Naive thymus-derived CD4-positive, alpha-beta T cell (primary cell): ENCODE data around the gene DNASE1L1. TPM values are rescaled to one million over a fixed set of nuclear protein-coding genes. Genes with fewer than 3 reads are reported as not detected.

Experiments
- ATAC-seq: fragments of 150-1000 bp; cut with Tn5 transposase; 2 replicates; pipeline ENCODE4 v1.10.0; 2021; ENCODE audit warnings: mild to moderate bottlenecking, moderate library complexity
- CTCF ChIA-PET: fragments of 350-600 bp; sonication (Branson Sonifier 250); formaldehyde crosslinking; loops from one replicate; lab custom pipeline; 2021; ENCODE audit warnings: antibody characterized with exemption; lab: Charles Lee
- POLR2A ChIA-PET: fragments of 350-600 bp; sonication (Branson Sonifier 250); formaldehyde crosslinking; loops from one replicate; lab custom pipeline; 2021; ENCODE audit warnings: antibody characterized with exemption, inconsistent platforms; lab: Charles Lee
- DNase-seq, 9 donors: peaks; one replicate each; pipeline versions ENCODE4 v3.0.0 to v3.0.0-alpha.2; 2020 to 2022; ENCODE audit warnings: mixed read lengths in 1 of 9
- H3K27ac ChIP-seq: one replicate; pipeline ENCODE4 v1.7.0; 2013; ENCODE audit warnings: mild to moderate bottlenecking, low read depth, low read length, moderate library complexity
- H3K27me3 ChIP-seq, 2 donors: one replicate each; pipeline ENCODE4 v1.7.0; 2013; ENCODE audit warnings: low read length in 2 of 2, mild to moderate bottlenecking in 2 of 2, moderate library complexity in 2 of 2; ENCODE audit not compliant: control insufficient read depth in 2 of 2, insufficient read depth in 2 of 2
- H3K36me3 ChIP-seq, 3 experiments: 1 replicate in 2 of 3; 2 replicates in 1 of 3; pipeline ENCODE4 v1.7.0; 2013; ENCODE audit warnings: low read length in 3 of 3, mild to moderate bottlenecking in 3 of 3, moderate library complexity in 1 of 3; ENCODE audit not compliant: insufficient read depth in 3 of 3, control insufficient read depth in 2 of 3
- H3K4me1 ChIP-seq, 2 donors: one replicate each; pipeline ENCODE4 v1.7.0; 2013; ENCODE audit warnings: low read length in 2 of 2, mild to moderate bottlenecking in 2 of 2, moderate library complexity in 1 of 2; ENCODE audit not compliant: control insufficient read depth in 2 of 2, insufficient read depth in 2 of 2
- H3K4me3 ChIP-seq: 2 replicates; pipeline ENCODE4 v1.7.0; 2013; ENCODE audit warnings: mild to moderate bottlenecking, low read length
- H3K9me3 ChIP-seq, 3 experiments: 1 replicate in 2 of 3; 2 replicates in 1 of 3; pipeline ENCODE4 v1.7.0; 2013; ENCODE audit warnings: low read length in 3 of 3; ENCODE audit not compliant: control insufficient read depth in 2 of 3
- H3K27ac Mint-ChIP-seq, 9 donors: one replicate each; pipeline ENCODE4 v1.8.0; 2020 to 2022; ENCODE audit warnings: mixed read lengths in 9 of 9, mild to moderate bottlenecking in 8 of 9, moderate library complexity in 5 of 9, inconsistent platforms in 2 of 9
- H3K27me3 Mint-ChIP-seq, 5 donors: one replicate each; pipeline ENCODE4 v1.8.0; 2021 to 2022; ENCODE audit warnings: mixed read lengths in 5 of 5, mild to moderate bottlenecking in 1 of 5
- H3K36me3 Mint-ChIP-seq, 5 donors: one replicate each; pipeline ENCODE4 v1.8.0; 2020 to 2022; ENCODE audit warnings: mixed read lengths in 5 of 5, mild to moderate bottlenecking in 3 of 5, inconsistent platforms in 1 of 5
- H3K4me1 Mint-ChIP-seq, 7 donors: one replicate each; pipeline ENCODE4 v1.8.0; 2020 to 2022; ENCODE audit warnings: mixed read lengths in 7 of 7, mild to moderate bottlenecking in 3 of 7, inconsistent platforms in 1 of 7
- H3K4me3 Mint-ChIP-seq, 10 donors: one replicate each; pipeline ENCODE4 v1.8.0; 2020 to 2022; ENCODE audit warnings: mild to moderate bottlenecking in 10 of 10, mixed read lengths in 10 of 10, moderate library complexity in 6 of 10, inconsistent platforms in 2 of 10
- H3K9me3 Mint-ChIP-seq, 11 donors: one replicate each; pipeline ENCODE4 v1.8.0; 2020 to 2022; ENCODE audit warnings: mixed read lengths in 11 of 11, mild to moderate bottlenecking in 4 of 11, inconsistent platforms in 1 of 11, moderate library complexity in 1 of 11
- intact Hi-C, 2 donors: fragments of 100-400 bp; cut with micrococcal nuclease; formaldehyde crosslinking; loops; one replicate each; pipeline ENCODE4 v1.15.1; 2023
- polyA plus RNA-seq, 2 donors: library from polyadenylated mRNA; unstranded; fragments of 300-500 nt; fragmentation: Illumina TruSeq; gene quantifications; one replicate each; pipeline ENCODE4 v1.2.3, GENCODE V29; 2021
- total RNA-seq, 6 experiments: library from RNA in 5 of 6; stranded (reverse) in 5 of 6; gene quantifications; 1 replicate in 5 of 6; 2 replicates in 1 of 6; pipeline ENCODE4 v1.2.3 and lab custom pipeline; 2021 to 2026

Gene DNASE1L1
- total and polyA plus RNA-seq, 7 experiments from 2014 or later, result 11.1 to 31.1 (median 19.6) TPM

- DNase-seq, result no peak
- H3K27ac ChIP-seq, result no peak overlapping the region
- H3K4me1 ChIP-seq, result peaks cover 10% of the 10 kb centered on the region in 2 donors
- no peaks in the 10 kb centered on the region for H3K27me3 ChIP-seq
- ChIA-PET POLR2A (interaction anchor here (1.4 to 2.1 kb wide), 3 partner anchors 10 to 36 kb away, joined by 4 to 10 read pairs (median 5); partner anchors contain the start of gene FLNA), CTCF (interaction anchor here (0.9 to 2.1 kb wide), 2 partner anchors 10 to 159 kb away, joined by 3 to 5 read pairs; no protein-coding TSS in a partner anchor)
- peaks cover 0 to 3% (median 0%) of the 10 kb centered on the region in 5 donors for H3K36me3 Mint-ChIP-seq
- H3K4me3 Mint-ChIP-seq, result no peak overlapping the region
- H3K4me1 Mint-ChIP-seq, result peaks cover 3 to 14% (median 12%) of the 10 kb centered on the region in 7 donors
- peak overlapping the region in 4 of 9 donors; percentile 41 to 73 (median 68) for H3K27ac Mint-ChIP-seq
- intact Hi-C loops, result no loop called here
- no peaks in the 10 kb centered on the region for H3K9me3 ChIP-seq
- H3K36me3 ChIP-seq, result peaks cover 0 to 13% (median 0%) of the 10 kb centered on the region in 3 experiments
- no peak overlapping the region for H3K4me3 ChIP-seq
- H3K9me3 Mint-ChIP-seq, result peaks cover 0 to 2% (median 0%) of the 10 kb centered on the region in 11 donors
- H3K27me3 Mint-ChIP-seq, result no peaks in the 10 kb centered on the region
- no peak for ATAC-seq
These were observed 25.4 kb downstream of the DNASE1L1 start for GRCh38 chrX:154383359-154384283.

DNA sequence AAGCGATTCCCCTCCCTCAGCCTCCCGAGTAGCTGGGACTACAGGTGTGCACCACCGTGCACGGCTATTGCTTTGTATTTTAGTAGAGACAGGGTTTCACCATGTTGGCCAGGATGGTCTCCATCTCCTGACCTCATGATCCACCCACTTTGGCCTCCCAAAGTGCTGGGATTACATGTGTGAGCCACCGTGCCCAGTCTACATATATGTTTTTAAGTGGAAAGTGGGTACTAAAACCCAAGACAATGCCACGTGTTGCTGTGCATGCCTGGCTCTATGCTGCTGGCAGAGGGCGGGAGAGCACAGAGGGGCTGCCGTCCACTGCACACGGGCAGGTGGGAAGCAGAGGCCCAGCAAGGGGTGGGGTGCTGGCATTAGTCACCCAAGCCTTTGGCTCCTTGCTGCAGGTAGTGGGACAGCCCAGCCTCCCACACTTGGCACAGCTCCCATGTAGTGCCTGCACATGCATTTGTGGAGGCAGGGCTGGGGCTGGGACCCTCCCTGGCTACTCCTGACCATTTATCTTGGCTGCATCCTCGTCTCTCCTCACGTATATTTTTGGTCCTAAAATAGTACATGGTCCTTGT is 26.5 kb downstream of the DNASE1L1 start:
- H3K27ac Mint-ChIP-seq, result peak overlapping the region in 2 of 9 donors; percentile 63 to 73
- DNase-seq (no peak), ATAC-seq (no peak)
- CTCF ChIA-PET, result interaction anchor here (2.1 kb wide), 1 partner anchor 9 kb away, joined by 5 read pairs; no protein-coding TSS in a partner anchor
- Histone ChIP-seq H3K36me3 (peaks cover 0 to 13% (median 0%) of the 10 kb centered on the region in 3 experiments), H3K27me3 (no peaks in the 10 kb centered on the region), H3K27ac (no peak overlapping the region), H3K4me3 (no peak overlapping the region), H3K4me1 (peaks cover 10% of the 10 kb centered on the region in 2 donors), H3K9me3 (no peaks in the 10 kb centered on the region)
- no peaks in the 10 kb centered on the region for H3K27me3 Mint-ChIP-seq
- H3K36me3 Mint-ChIP-seq, result peaks cover 0 to 3% (median 0%) of the 10 kb centered on the region in 5 donors
- H3K4me1 Mint-ChIP-seq, result peaks cover 3 to 14% (median 12%) of the 10 kb centered on the region in 7 donors
- H3K4me3 Mint-ChIP-seq, result peak overlapping the region in 2 of 10 donors; percentile 1 to 38
- POLR2A ChIA-PET, result interaction anchor here (0.8 to 2.1 kb wide), 4 partner anchors 9 to 35 kb away, joined by 3 to 12 read pairs (median 8); partner anchors contain the start of genes FLNA and RPL10
- peaks cover 0 to 2% (median 0%) of the 10 kb centered on the region in 11 donors for H3K9me3 Mint-ChIP-seq
- intact Hi-C loops, result no loop called here

DNA sequence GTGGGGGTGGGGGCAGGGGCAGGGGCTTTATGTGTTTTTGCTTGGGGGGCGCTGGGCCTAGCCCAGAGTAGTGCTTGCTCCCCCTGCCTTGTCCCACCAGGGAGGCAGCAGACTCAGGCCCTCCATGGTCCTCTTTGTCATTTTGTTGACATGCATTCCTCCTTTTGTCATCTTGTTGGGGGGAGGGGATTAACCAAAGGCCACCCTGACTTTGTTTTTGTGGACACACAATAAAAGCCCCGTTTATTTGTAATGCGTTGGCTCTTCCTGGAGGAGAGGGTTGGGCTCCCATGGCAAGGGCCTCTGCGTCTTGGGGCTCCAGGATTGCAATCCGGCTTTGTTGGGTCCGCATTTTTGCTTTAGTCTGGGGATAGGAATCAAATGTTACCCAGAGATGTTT is 27.8 kb downstream of the DNASE1L1 start:
- H3K9me3 ChIP-seq, result no peaks in the 10 kb centered on the region
- POLR2A ChIA-PET, result interaction anchor here (2.0 kb wide), 1 partner anchor 17 kb away, joined by 12 read pairs; the partner anchor contains the start of gene RPL10
- H3K4me1 Mint-ChIP-seq, result peaks cover 4 to 18% (median 12%) of the 10 kb centered on the region in 7 donors
- peaks cover 0 to 3% (median 0%) of the 10 kb centered on the region in 5 donors for H3K36me3 Mint-ChIP-seq
- peaks cover 10 to 16% of the 10 kb centered on the region in 2 donors for H3K4me1 ChIP-seq
- CTCF ChIA-PET, result interaction anchor here (1.0 kb wide), 1 partner anchor 8 kb away, joined by 4 read pairs; no protein-coding TSS in a partner anchor
- H3K27me3 ChIP-seq, result no peaks in the 10 kb centered on the region
- H3K9me3 Mint-ChIP-seq, result peaks cover 0 to 2% (median 0%) of the 10 kb centered on the region in 11 donors
- no peak overlapping the region for H3K4me3 ChIP-seq
- H3K27ac Mint-ChIP-seq, result peak overlapping the region in 4 of 9 donors; percentile 56 to 93 (median 86)
- intact Hi-C loops, result no loop called here
- ATAC-seq (no peak), DNase-seq (no peak)
- no peaks in the 10 kb centered on the region for H3K27me3 Mint-ChIP-seq
- H3K4me3 Mint-ChIP-seq, result peak overlapping the region in 4 of 10 donors; percentile 29 to 86 (median 77)
- no peak overlapping the region for H3K27ac ChIP-seq
- H3K36me3 ChIP-seq, result peaks cover 0 to 13% (median 0%) of the 10 kb centered on the region in 3 experiments

GRCh38 chrX:154380787-154381186 is 28.3 kb downstream of the DNASE1L1 start:
- no peak for DNase-seq
- Mint-ChIP-seq H3K27ac (peak overlapping the region; percentile 56 to 94 (median 93)), H3K4me1 (peaks cover 4 to 18% (median 12%) of the 10 kb centered on the region in 7 donors), H3K27me3 (no peaks in the 10 kb centered on the region), H3K9me3 (peaks cover 0 to 2% (median 0%) of the 10 kb centered on the region in 11 donors), H3K36me3 (peaks cover 0 to 3% (median 0%) of the 10 kb centered on the region in 5 donors), H3K4me3 (peak overlapping the region; percentile 73 to 88 (median 84))
- peak overlapping the region; percentile 99 for H3K27ac ChIP-seq
- ATAC-seq, result no peak
- ChIA-PET POLR2A (interaction anchor here (2.0 kb wide), 1 partner anchor 17 kb away, joined by 12 read pairs; the partner anchor contains the start of gene RPL10), CTCF (no interaction called here)
- H3K9me3 ChIP-seq, result no peaks in the 10 kb centered on the region
- H3K27me3 ChIP-seq, result no peaks in the 10 kb centered on the region
- peaks cover 10 to 16% of the 10 kb centered on the region in 2 donors for H3K4me1 ChIP-seq
- H3K36me3 ChIP-seq, result peaks cover 0 to 13% (median 0%) of the 10 kb centered on the region in 3 experiments
- H3K4me3 ChIP-seq, result no peak overlapping the region
- intact Hi-C loops, result no loop called here

GRCh38 chrX:154380153-154380552 is 28.9 kb downstream of the DNASE1L1 start:
- Mint-ChIP-seq H3K4me3 (peak overlapping the region; percentile 73 to 88 (median 84)), H3K27me3 (no peaks in the 10 kb centered on the region), H3K27ac (peak overlapping the region; percentile 72 to 94 (median 92)), H3K9me3 (peaks cover 0 to 2% (median 0%) of the 10 kb centered on the region in 11 donors), H3K4me1 (peaks cover 4 to 20% (median 12%) of the 10 kb centered on the region in 7 donors), H3K36me3 (peaks cover 0 to 3% (median 0%) of the 10 kb centered on the region in 5 donors)
- Histone ChIP-seq H3K36me3 (peaks cover 0 to 13% (median 0%) of the 10 kb centered on the region in 3 experiments), H3K27ac (peak overlapping the region; percentile 99), H3K4me3 (peak overlapping the region; percentile 68), H3K9me3 (no peaks in the 10 kb centered on the region), H3K27me3 (no peaks in the 10 kb centered on the region), H3K4me1 (peaks cover 10 to 16% of the 10 kb centered on the region in 2 donors)
- ChIA-PET CTCF (no interaction called here), POLR2A (interaction anchor here (0.8 to 1.5 kb wide), 4 partner anchors 22 to 453 kb away, joined by 3 to 4 read pairs (median 3); no protein-coding TSS in a partner anchor)
- DNase-seq (no peak), ATAC-seq (no peak)
- intact Hi-C loops, result no loop called here
